Mesenchymal stem cell (in vitro differentiated cells and primary cell): ENCODE measurements around the gene PHF3.

Experiments used
- DNase-seq: peaks from one replicate; pipeline ENCODE4 v3.0.0-alpha.2; 2013
- H2AFZ ChIP-seq: one replicate; pipeline ENCODE4 v1.6.1; 2013; ENCODE audit warnings: low read depth, mild to moderate bottlenecking, control low read depth, inconsistent platforms, low read length, moderate library complexity
- H2AK5ac ChIP-seq: 2 replicates; pipeline ENCODE4 v1.6.1; 2013; ENCODE audit warnings: low read length, moderate library complexity, mild to moderate bottlenecking, inconsistent platforms; ENCODE audit not compliant: severe bottlenecking
- H2BK120ac ChIP-seq: one replicate; pipeline ENCODE4 v1.6.1; 2013; ENCODE audit warnings: low read depth, mild to moderate bottlenecking, inconsistent platforms, low read length, moderate library complexity
- H2BK12ac ChIP-seq, 2 experiments: one replicate each; pipeline ENCODE4 v1.6.1; 2013; ENCODE audit warnings: inconsistent platforms in 2 of 2, low read length in 2 of 2, mild to moderate bottlenecking in 2 of 2, moderate library complexity in 2 of 2, control low read depth in 1 of 2
- H2BK15ac ChIP-seq: one replicate; pipeline ENCODE4 v1.6.1; 2013; ENCODE audit warnings: mild to moderate bottlenecking, low read depth, inconsistent platforms; ENCODE audit not compliant: poor library complexity, severe bottlenecking
- H2BK5ac ChIP-seq: 2 replicates; pipeline ENCODE4 v1.6.1; 2013; ENCODE audit warnings: low read depth, mild to moderate bottlenecking, low read length, control low read depth, inconsistent platforms; ENCODE audit not compliant: poor library complexity, severe bottlenecking
- H3K14ac ChIP-seq, 2 experiments: one replicate each; pipeline ENCODE4 v1.6.1; 2013; ENCODE audit warnings: inconsistent platforms in 2 of 2, low read length in 2 of 2, control low read depth in 1 of 2, mild to moderate bottlenecking in 1 of 2, moderate library complexity in 1 of 2
- H3K18ac ChIP-seq, 2 experiments: one replicate each; pipeline ENCODE4 v1.6.1; 2013; ENCODE audit warnings: inconsistent platforms in 2 of 2, low read length in 2 of 2, control low read depth in 1 of 2, low read depth in 1 of 2, mild to moderate bottlenecking in 1 of 2
- H3K23ac ChIP-seq, 2 experiments: one replicate each; pipeline ENCODE4 v1.6.1; 2013; ENCODE audit warnings: inconsistent platforms in 2 of 2, low read length in 2 of 2, mild to moderate bottlenecking in 2 of 2, moderate library complexity in 2 of 2, control low read depth in 1 of 2
- H3K27ac ChIP-seq: 2 replicates; pipeline ENCODE4 v1.5.1; 2013; ENCODE audit warnings: mild to moderate bottlenecking, moderate library complexity, low read length, control low read depth, inconsistent platforms; ENCODE audit not compliant: poor library complexity, severe bottlenecking
- H3K27me3 ChIP-seq, 2 experiments: 2 replicates each; pipeline versions ENCODE4 v1.6.1 to v1.7.0; 2013; ENCODE audit warnings: low read length in 2 of 2, mild to moderate bottlenecking in 2 of 2, moderate library complexity in 2 of 2, control low read depth in 1 of 2, inconsistent platforms in 1 of 2; ENCODE audit not compliant: control insufficient read depth in 1 of 2, insufficient read depth in 1 of 2
- H3K36me3 ChIP-seq, 2 experiments: 2 replicates each; pipeline versions ENCODE4 v1.6.1 to v1.7.0; 2013; ENCODE audit warnings: low read length in 2 of 2, control low read depth in 1 of 2, inconsistent platforms in 1 of 2, low read depth in 1 of 2, mild to moderate bottlenecking in 1 of 2; ENCODE audit not compliant: insufficient read depth in 2 of 2, control insufficient read depth in 1 of 2
- H3K4ac ChIP-seq, 2 experiments: one replicate each; pipeline ENCODE4 v1.6.1; 2013; ENCODE audit warnings: inconsistent platforms in 2 of 2, low read length in 2 of 2, mild to moderate bottlenecking in 2 of 2, moderate library complexity in 2 of 2, control low read depth in 1 of 2, low read depth in 1 of 2
- H3K4me1 ChIP-seq: 2 replicates; pipeline ENCODE4 v1.6.1; 2013; ENCODE audit warnings: low read depth, low read length, control low read depth; ENCODE audit not compliant: control insufficient read depth, insufficient read depth
- H3K4me2 ChIP-seq: 2 replicates; pipeline ENCODE4 v1.6.1; 2013; ENCODE audit warnings: low read length, mild to moderate bottlenecking, inconsistent platforms; ENCODE audit not compliant: poor library complexity, severe bottlenecking
- H3K4me3 ChIP-seq, 2 experiments: 2 replicates each; pipeline versions ENCODE4 v1.5.1 to v1.7.0; 2013; ENCODE audit warnings: low read length in 2 of 2, mild to moderate bottlenecking in 2 of 2, control low read depth in 1 of 2, low read depth in 1 of 2; ENCODE audit not compliant: insufficient read depth in 1 of 2
- H3K79me1 ChIP-seq: replicated peaks from 2 replicates; pipeline ENCODE4 v1.6.1; 2013; ENCODE audit warnings: mild to moderate bottlenecking, control low read depth, low read length, inconsistent platforms; ENCODE audit not compliant: poor library complexity, severe bottlenecking
- H3K9ac ChIP-seq: 2 replicates; pipeline ENCODE4 v1.7.0; 2013; ENCODE audit warnings: mild to moderate bottlenecking, low read length, moderate library complexity
- H3K9me3 ChIP-seq: 2 replicates; pipeline ENCODE4 v1.7.0; 2013; ENCODE audit warnings: mild to moderate bottlenecking, low read length; ENCODE audit not compliant: control insufficient read depth
- H4K8ac ChIP-seq: one replicate; pipeline ENCODE4 v1.6.1; 2013; ENCODE audit warnings: inconsistent platforms, mild to moderate bottlenecking, low read length, moderate library complexity
- H4K91ac ChIP-seq: one replicate; pipeline ENCODE4 v1.6.1; 2013; ENCODE audit warnings: mild to moderate bottlenecking, low read length, inconsistent platforms
- WGBS: methylation state at CpG from one replicate; pipeline ENCODE4 v1.1.7; 2013; ENCODE audit warnings: mixed read lengths; 5-methylcytosine and 5-hydroxymethylcytosine counted together

PHF3 gene

DNA sequence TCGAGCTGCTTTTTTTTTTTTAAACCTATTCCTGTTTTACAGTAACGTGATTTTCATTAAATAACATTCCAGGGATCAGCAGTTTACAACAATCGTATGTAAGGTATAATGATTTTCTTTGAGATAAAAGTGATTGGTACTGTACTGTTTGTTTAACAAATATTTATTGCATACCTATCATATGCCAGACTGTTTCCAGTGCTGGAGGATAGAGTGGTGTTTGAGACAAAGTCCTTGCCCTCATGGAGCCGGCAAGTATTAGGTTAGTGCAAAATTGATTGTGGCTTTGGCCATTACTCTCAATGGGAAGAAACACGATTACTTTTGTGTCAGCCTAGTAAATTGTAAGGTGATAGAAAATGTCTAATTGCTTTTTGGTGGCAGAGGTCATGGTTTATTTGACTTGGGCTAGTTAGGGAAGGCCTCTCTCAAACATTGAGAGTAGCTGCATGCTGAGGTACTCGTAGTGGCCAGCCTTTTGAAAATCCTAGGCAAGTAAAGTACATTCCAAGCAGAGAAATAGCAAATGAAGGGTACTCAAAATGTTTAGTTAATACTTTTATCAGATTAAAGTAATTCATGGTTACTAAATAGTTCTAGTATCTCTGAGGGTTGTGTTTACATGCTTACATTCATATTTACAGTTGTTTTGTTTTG is 35.6 kb downstream of the PHF3 start:
- peaks cover 15% of the 10 kb centered on the region for H3K79me1 ChIP-seq
- H3K27me3 ChIP-seq = no peaks in the 10 kb centered on the region
- H4K8ac ChIP-seq = no peak overlapping the region
- peaks cover 0 to 14% of the 10 kb centered on the region in 2 experiments for H3K36me3 ChIP-seq
- no peak overlapping the region for H3K4ac ChIP-seq
- H3K9me3 ChIP-seq = no peaks in the 10 kb centered on the region
- H3K27ac ChIP-seq = no peak overlapping the region
- no peak overlapping the region for H2BK120ac ChIP-seq
- no peak overlapping the region for H3K4me3 ChIP-seq
- no peak overlapping the region for H3K18ac ChIP-seq
- no peak overlapping the region for H3K14ac ChIP-seq
- H2BK5ac ChIP-seq = no peak overlapping the region
- H3K9ac ChIP-seq = no peak overlapping the region
- no peak overlapping the region for H2BK15ac ChIP-seq
- no peak overlapping the region for H3K4me2 ChIP-seq
- no peak overlapping the region for H2AK5ac ChIP-seq
- no peak overlapping the region for H2BK12ac ChIP-seq
- no peak overlapping the region for H2AFZ ChIP-seq
- 80% methylated on average over 3 of the region's 6 CpGs for WGBS
- H4K91ac ChIP-seq = no peak overlapping the region
- DNase-seq = no peak
- no peaks in the 10 kb centered on the region for H3K4me1 ChIP-seq
- H3K23ac ChIP-seq = no peak overlapping the region

DNA sequence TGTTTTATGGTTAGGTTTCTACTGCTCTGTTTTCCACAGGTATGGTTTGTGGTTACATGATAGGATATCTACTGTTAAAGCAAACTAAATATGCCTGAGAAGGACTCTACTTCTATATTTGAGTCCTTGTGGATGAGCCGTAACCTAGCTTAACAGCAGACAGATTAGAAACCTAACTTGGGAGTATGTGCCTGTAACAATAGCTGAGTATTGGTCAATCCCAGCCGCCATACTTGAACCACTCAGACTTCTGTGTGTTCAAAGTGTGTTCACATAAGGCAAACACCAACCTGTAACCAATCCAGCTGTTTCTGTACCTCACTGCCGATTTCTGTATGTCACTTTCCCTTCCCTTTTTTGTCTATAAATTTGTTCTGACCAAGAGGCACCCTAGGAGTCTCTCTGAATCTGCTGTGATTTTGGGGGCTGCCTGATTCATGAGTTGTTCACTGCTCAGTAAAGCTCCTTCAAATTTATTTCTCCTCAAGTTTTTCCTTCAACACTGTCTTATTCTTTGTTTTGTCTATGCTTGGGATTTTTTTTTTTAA is 37.1 kb downstream of the PHF3 start:
- H3K4me3 ChIP-seq = no peak overlapping the region
- no peak overlapping the region for H3K23ac ChIP-seq
- no peak overlapping the region for H4K91ac ChIP-seq
- H2BK12ac ChIP-seq = no peak overlapping the region
- no peaks in the 10 kb centered on the region for H3K4me1 ChIP-seq
- no peak overlapping the region for H3K9ac ChIP-seq
- no peak for DNase-seq
- H2BK5ac ChIP-seq = no peak overlapping the region
- H3K27me3 ChIP-seq = no peaks in the 10 kb centered on the region
- no peak overlapping the region for H3K4me2 ChIP-seq
- no peak overlapping the region for H2AK5ac ChIP-seq
- peaks cover 16% of the 10 kb centered on the region for H3K79me1 ChIP-seq
- H3K27ac ChIP-seq = no peak overlapping the region
- H3K4ac ChIP-seq = no peak overlapping the region
- no peak overlapping the region for H2AFZ ChIP-seq
- peaks cover 0 to 14% of the 10 kb centered on the region in 2 experiments for H3K36me3 ChIP-seq
- no peak overlapping the region for H2BK15ac ChIP-seq
- no peak overlapping the region for H2BK120ac ChIP-seq
- H3K9me3 ChIP-seq = no peaks in the 10 kb centered on the region
- H3K14ac ChIP-seq = no peak overlapping the region
- H3K18ac ChIP-seq = no peak overlapping the region
- H4K8ac ChIP-seq = no peak overlapping the region
- WGBS = 100% methylated on average over 2 of the region's 3 CpGs

DNA sequence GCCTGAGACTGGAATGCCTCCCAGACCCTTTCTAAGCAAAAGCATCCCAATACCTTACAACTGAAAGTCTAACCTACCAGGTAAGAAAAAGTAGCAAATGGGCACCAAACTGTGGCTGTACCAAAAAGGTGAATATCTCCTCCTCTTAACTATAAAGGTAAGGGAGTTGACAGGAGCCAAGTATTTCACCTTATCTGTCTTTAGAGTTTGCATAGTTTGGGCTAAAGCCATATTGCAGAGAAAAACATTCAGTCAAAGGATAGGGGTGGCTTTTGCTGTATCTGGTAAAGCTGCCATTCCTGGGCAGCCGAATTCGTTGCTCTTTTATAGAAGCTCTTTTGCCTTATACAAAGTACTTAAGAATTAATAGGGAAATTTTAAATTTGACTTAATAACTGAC is 38.1 kb downstream of the PHF3 start:
- Histone ChIP-seq H2BK12ac (no peak overlapping the region), H3K4me2 (no peak overlapping the region), H2BK15ac (no peak overlapping the region), H3K23ac (no peak overlapping the region), H2AK5ac (no peak overlapping the region), H3K27me3 (no peaks in the 10 kb centered on the region), H2BK5ac (no peak overlapping the region), H2BK120ac (peak overlapping the region; percentile 19), H3K27ac (no peak overlapping the region), H3K18ac (no peak overlapping the region), H3K9ac (no peak overlapping the region), H2AFZ (no peak overlapping the region), H3K4me3 (no peak overlapping the region), H4K8ac (no peak overlapping the region), H3K9me3 (no peaks in the 10 kb centered on the region), H3K79me1 (peaks cover 13% of the 10 kb centered on the region), H3K4me1 (no peaks in the 10 kb centered on the region), H3K14ac (no peak overlapping the region), H4K91ac (no peak overlapping the region), H3K4ac (no peak overlapping the region), H3K36me3 (peaks cover 0 to 14% of the 10 kb centered on the region in 2 experiments)
- WGBS = no CpG with 5 or more reads among the region's 2 CpGs
- DNase-seq = no peak

DNA sequence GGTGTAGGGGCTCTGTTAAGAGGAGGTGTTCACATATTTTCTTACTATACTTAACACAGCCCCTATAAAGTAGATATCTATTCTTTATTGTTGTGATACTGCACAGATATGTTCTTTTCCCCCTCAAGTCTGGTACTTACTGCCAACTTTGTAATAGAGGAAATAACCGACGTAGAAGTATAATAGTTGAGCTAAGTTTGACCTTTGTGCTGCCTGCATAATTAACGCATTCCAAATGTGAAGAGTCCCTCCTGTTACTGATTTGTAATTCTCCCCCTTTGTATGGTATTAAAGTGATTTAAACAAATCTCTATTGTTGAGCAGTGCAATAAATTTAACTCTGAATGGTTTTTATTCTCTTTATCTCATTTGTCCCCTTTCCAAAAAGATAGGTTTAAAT is 39.0 kb downstream of the PHF3 start:
- Histone ChIP-seq H3K14ac (no peak overlapping the region), H2AK5ac (no peak overlapping the region), H3K4me1 (no peaks in the 10 kb centered on the region), H2BK12ac (no peak overlapping the region), H3K23ac (no peak overlapping the region), H3K27me3 (no peaks in the 10 kb centered on the region), H2BK5ac (no peak overlapping the region), H2AFZ (no peak overlapping the region), H2BK120ac (no peak overlapping the region), H3K4me2 (no peak overlapping the region), H3K9ac (no peak overlapping the region), H4K8ac (no peak overlapping the region), H3K4ac (no peak overlapping the region), H3K18ac (no peak overlapping the region), H3K4me3 (no peak overlapping the region), H2BK15ac (no peak overlapping the region), H3K9me3 (no peaks in the 10 kb centered on the region), H3K79me1 (peaks cover 13% of the 10 kb centered on the region), H3K27ac (no peak overlapping the region), H3K36me3 (peaks cover 0 to 17% of the 10 kb centered on the region in 2 experiments), H4K91ac (no peak overlapping the region)
- WGBS = 93% methylated on average over 2 of the region's 3 CpGs
- no peak for DNase-seq
